ENCODE data around the gene LRRC4C. TPM values are rescaled to one million over a fixed set of nuclear protein-coding genes. Genes with fewer than 3 reads are reported as not detected.

Gene LRRC4C
- polyA plus RNA-seq, 1 experiment: 0.02 TPM

DNA sequence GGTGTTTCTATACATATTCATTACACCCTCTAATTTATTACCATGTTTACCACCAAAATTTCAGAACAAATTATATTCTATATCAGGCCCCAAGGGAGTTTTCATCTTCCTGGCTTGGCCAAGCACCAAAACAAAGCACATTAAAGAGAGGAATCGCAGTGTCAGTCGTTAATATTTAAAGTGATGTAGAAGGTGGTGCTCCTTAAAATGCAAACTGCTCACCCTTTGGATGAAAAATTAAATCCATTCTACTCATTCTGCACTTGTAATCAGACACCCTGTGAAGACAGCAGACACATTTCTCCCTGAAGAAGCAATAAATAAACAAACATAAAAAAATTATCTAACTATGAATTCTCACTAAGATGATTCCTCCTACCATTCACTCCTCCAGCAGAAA, 113.4 kb downstream of the LRRC4C start:
- TF ChIP-seq, protein P1, sequence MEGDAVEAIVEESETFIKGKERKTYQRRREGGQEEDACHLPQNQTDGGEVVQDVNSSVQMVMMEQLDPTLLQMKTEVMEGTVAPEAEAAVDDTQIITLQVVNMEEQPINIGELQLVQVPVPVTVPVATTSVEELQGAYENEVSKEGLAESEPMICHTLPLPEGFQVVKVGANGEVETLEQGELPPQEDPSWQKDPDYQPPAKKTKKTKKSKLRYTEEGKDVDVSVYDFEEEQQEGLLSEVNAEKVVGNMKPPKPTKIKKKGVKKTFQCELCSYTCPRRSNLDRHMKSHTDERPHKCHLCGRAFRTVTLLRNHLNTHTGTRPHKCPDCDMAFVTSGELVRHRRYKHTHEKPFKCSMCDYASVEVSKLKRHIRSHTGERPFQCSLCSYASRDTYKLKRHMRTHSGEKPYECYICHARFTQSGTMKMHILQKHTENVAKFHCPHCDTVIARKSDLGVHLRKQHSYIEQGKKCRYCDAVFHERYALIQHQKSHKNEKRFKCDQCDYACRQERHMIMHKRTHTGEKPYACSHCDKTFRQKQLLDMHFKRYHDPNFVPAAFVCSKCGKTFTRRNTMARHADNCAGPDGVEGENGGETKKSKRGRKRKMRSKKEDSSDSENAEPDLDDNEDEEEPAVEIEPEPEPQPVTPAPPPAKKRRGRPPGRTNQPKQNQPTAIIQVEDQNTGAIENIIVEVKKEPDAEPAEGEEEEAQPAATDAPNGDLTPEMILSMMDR (IDR thresholded peaks at IDR 0.05; ENCODE audit: low read depth, low read length): no peak
- ChIA-PET POLR2A (no interaction called here), CTCF (no interaction called here)
- Histone ChIP-seq H3K4me3 (ENCODE audit: low read depth, low read length) (no peak overlapping the region), H3K27me3 (ENCODE audit: control insufficient read depth, insufficient read depth, low read length) (no peaks in the 10 kb centered on the region), H3K27ac (ENCODE audit: low read depth, low read length) (no peak overlapping the region), H3K9me3 (ENCODE audit: control insufficient read depth, insufficient read depth, low read length) (peaks cover 21% of the 10 kb centered on the region)
- no peak for DNase-seq (ENCODE audit: low read depth, low spot score)

DNA sequence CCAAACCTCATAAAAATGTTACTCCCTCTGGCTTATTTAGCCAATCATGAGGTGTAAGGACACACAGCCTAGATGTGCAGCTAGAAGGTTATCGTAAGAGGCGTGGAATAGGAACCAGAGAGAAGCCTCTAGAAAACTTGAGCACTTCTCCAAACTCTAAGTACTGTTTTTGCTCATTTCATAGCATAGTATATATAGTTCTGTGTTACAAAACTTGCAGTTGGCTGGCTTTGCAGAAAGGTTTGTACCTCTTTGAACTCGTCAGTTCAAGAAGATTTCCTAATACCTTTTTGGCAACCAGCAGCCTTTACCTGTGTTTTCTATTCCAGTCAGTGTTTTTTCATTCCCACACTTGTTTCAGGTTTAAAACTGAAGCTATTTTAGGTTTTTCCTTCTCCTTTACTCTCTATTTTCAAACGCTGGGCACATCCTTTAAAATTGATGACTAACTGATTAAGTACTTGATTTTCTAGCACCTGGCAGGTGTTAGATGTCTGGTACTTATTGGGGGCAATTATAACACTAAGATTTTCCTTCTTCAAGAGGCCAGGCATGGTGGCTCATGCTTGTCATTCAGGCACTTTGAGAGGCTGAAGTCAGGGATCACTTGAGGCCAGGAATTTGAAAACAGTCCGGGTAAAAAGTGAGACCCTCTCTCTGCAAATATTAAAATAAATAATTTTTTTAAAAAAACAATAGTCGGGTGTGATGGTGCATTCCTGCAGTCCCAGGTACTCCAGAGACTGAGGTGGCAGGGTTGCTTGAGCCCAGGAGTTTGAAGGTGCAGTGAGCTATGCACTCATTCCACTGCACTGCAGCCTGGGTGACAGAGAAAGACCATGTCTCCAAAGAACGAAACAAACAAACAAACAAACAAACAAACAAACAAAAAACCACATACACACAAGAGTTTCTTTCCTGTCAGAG, 125.2 kb downstream of the LRRC4C start:
- TF ChIP-seq, protein P1 (IDR thresholded peaks at IDR 0.05; ENCODE audit: low read depth, low read length): no peak
- DNase-seq (ENCODE audit: low read depth, low spot score): no peak
- Histone ChIP-seq H3K4me3 (ENCODE audit: low read depth, low read length) (no peak overlapping the region), H3K27me3 (ENCODE audit: control insufficient read depth, insufficient read depth, low read length) (no peaks in the 10 kb centered on the region), H3K9me3 (ENCODE audit: control insufficient read depth, insufficient read depth, low read length) (no peaks in the 10 kb centered on the region; the same call in 1 of the 2 replicates), H3K27ac (ENCODE audit: low read depth, low read length) (no peak overlapping the region)
- ChIA-PET CTCF (no interaction called here), POLR2A (no interaction called here)

DNA sequence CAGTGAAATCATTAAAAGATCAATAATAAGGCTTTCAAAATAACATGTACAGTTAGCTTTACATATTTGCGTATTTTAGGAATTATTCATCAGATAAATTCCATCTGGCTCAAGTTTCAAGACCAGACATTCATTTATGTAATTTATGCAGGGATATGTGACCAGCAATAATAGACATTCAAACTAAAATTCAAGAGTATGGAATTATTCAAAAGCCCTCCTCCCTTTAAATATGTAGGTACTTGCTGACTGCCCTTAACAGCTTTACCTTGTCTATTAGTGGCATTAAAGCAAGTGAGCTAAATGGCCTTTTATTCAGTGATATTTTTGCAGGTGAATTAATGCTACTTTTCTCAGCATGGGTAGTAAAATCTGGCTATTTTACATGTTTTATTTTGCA, 126.1 kb downstream of the LRRC4C start:
- H3K27ac ChIP-seq (ENCODE audit: low read depth, low read length): no peak overlapping the region
- CTCF ChIA-PET: no interaction called here
- no peaks in the 10 kb centered on the region; the same call in 1 of the 2 replicates for H3K9me3 ChIP-seq (ENCODE audit: control insufficient read depth, insufficient read depth, low read length)
- H3K4me3 ChIP-seq (ENCODE audit: low read depth, low read length): no peak overlapping the region
- no peak for DNase-seq (ENCODE audit: low read depth, low spot score)
- POLR2A ChIA-PET: no interaction called here
- TF ChIP-seq, protein P1 (IDR thresholded peaks at IDR 0.05; ENCODE audit: low read depth, low read length): no peak
- H3K27me3 ChIP-seq (ENCODE audit: control insufficient read depth, insufficient read depth, low read length): no peaks in the 10 kb centered on the region

DNA sequence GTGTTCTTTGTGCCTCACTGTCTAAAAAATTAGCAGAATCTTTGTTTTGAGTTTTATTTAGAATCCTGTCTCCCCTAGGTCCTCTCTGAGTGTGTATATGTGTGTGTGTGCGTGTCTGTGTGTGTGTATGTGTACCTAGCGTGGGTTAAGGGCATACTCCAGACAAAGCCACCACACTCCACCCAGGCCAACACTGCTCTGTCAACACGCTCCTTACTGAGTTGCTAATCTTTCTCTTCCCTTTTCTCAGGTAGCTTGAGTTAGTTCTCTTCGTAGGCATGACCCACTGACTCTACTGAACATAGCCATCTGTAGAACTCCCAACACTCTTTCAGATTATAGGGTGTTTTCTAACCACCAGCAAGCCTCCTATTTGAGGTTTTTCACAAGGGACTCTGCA, 131.1 kb downstream of the LRRC4C start:
- H3K4me3 ChIP-seq (ENCODE audit: low read depth, low read length): no peak overlapping the region
- no peaks in the 10 kb centered on the region for H3K27me3 ChIP-seq (ENCODE audit: control insufficient read depth, insufficient read depth, low read length)
- H3K9me3 ChIP-seq (ENCODE audit: control insufficient read depth, insufficient read depth, low read length): peaks cover 7% of the 10 kb centered on the region; the same call in 1 of the 2 replicates
- POLR2A ChIA-PET: no interaction called here
- H3K27ac ChIP-seq (ENCODE audit: low read depth, low read length): no peak overlapping the region
- TF ChIP-seq, protein P1 (IDR thresholded peaks at IDR 0.05; ENCODE audit: low read depth, low read length): no peak
- DNase-seq (ENCODE audit: low read depth, low spot score): no peak
- CTCF ChIA-PET: no interaction called here

DNA sequence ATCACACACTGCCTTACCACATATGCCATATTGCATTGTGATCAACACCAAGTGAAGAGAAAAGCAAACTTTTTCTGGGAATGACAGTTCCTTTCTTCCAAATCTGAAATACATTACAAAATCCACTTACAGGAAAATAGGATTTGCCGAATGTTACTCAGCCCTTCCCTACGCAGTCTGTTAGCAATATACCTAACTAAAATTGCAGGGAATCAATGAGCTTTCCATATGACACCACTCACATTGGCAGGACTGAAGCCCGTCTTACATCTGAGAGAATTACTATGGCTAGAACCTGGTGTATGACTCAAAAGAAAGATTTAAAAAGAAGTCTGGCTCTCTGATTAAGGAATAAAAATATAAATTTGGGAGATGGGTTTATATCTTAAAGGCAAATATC, 136.0 kb downstream of the LRRC4C start:
- CTCF ChIA-PET: no interaction called here
- TF ChIP-seq, protein P1 (IDR thresholded peaks at IDR 0.05; ENCODE audit: low read depth, low read length): no peak
- Histone ChIP-seq H3K27me3 (ENCODE audit: control insufficient read depth, insufficient read depth, low read length) (no peaks in the 10 kb centered on the region), H3K9me3 (ENCODE audit: control insufficient read depth, insufficient read depth, low read length) (peaks cover 9% of the 10 kb centered on the region; the same call in 1 of the 2 replicates), H3K4me3 (ENCODE audit: low read depth, low read length) (no peak overlapping the region), H3K27ac (ENCODE audit: low read depth, low read length) (no peak overlapping the region)
- no peak for DNase-seq (ENCODE audit: low read depth, low spot score)
- POLR2A ChIA-PET: no interaction called here

Measured in AG04450 (cell line).